ENCODE data around the gene TMEM135. TPM values are rescaled to one million over a fixed set of nuclear protein-coding genes. Genes with fewer than 3 reads are reported as not detected.
"Not testable (repeated sequence)": the region's sequence is repeated elsewhere in the genome, so short reads cannot be mapped to it uniquely, and the experiment has no call there.

Gene TMEM135
- total RNA-seq, 2 experiments from 2014 or later, result 25.5 to 26.0 TPM

DNA sequence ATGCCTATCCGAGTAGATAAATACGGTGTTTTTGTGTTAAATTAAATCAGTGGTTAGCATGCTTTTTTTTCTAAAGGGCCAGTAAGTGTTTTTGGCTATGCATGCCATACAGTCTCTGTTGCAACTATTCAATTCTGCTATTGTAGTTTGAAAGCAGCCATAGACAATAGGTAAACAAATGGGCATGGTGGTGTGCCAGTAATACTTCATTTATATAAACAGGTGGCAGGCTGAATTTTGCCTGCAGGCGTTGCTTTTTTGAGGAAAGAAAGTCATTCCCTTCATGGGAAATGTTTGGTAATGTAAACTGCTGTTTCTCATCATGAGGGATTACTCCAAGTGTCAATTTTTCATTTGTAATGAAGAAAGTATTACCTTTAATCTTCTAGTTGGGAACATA is 106.5 kb downstream of the TMEM135 start:
- intact Hi-C loops (cut with DNase I, micrococcal nuclease), result no loop called here
- H3K4me1 Mint-ChIP-seq, result peaks cover 28% of the 10 kb centered on the region
- no peak overlapping the region for H3K27ac Mint-ChIP-seq
- no peak overlapping the region for H3K4me3 Mint-ChIP-seq
- ChIA-PET CTCF (interaction anchor here (1.5 kb wide), 1 partner anchor 31 kb away, joined by 3 read pairs; no protein-coding TSS in a partner anchor), POLR2A (no interaction called here)
- no peak for ATAC-seq
- no peaks in the 10 kb centered on the region for H3K27me3 Mint-ChIP-seq
- peaks cover 6% of the 10 kb centered on the region for H3K9me3 Mint-ChIP-seq (ENCODE audit: low read depth)
- DNase-seq, result no peak
- H3K36me3 Mint-ChIP-seq (ENCODE audit: low read depth), result peaks cover 7% of the 10 kb centered on the region

DNA sequence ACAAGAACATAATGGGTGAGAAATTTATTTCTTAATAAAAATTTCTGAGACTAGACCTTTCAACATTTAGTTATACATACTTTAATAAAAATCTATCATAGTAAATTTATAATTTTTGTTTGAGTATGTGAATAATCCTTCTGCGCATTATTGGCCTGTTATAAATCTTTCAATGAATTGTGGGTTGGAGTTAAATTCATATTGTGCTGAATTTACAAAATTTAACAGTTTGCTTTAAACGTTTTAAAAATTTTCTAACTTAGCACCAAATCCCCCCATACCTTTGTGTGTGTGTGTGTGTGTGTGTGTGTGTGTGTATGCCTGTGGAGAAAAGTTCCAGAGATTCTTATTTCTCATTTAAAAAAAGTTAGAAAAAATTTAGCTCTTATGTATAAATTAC is 111.0 kb downstream of the TMEM135 start:
- ChIA-PET POLR2A (interaction anchor here (0.6 kb wide), 1 partner anchor 38 kb away, joined by 13 read pairs; no protein-coding TSS in a partner anchor), CTCF (interaction anchor here (1.1 kb wide), 1 partner anchor 15 kb away, joined by 4 read pairs; no protein-coding TSS in a partner anchor)
- Mint-ChIP-seq H3K4me3 (no peak overlapping the region), H3K36me3 (ENCODE audit: low read depth) (peaks cover 6% of the 10 kb centered on the region), H3K27ac (no peak overlapping the region), H3K4me1 (peaks cover 17% of the 10 kb centered on the region), H3K27me3 (no peaks in the 10 kb centered on the region), H3K9me3 (ENCODE audit: low read depth) (peaks cover 4% of the 10 kb centered on the region)
- intact Hi-C loops (cut with DNase I, micrococcal nuclease), result no loop called here
- ATAC-seq (no peak), DNase-seq (no peak)

DNA sequence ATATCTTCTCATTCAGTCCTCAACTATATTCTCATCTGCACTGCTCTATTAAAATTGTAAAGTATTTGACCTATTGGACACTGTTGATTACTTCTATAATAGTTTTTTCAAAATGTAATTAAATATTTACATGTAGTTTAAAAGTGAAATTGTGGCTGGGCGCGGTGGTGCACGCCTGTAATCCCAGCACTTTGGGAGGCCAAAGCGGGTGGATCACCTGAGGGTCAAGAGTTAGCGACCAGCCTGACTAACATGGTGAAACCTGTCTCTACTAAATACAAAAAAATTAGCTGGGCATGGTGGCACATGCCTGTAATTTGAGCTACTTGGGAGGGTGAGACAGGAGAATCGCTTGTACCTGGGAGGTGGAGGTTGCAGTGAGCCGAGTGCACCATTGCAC is 112.0 kb downstream of the TMEM135 start:
- H3K27ac Mint-ChIP-seq; ATAC-seq; H3K36me3 Mint-ChIP-seq (ENCODE audit: low read depth); DNase-seq; H3K27me3 Mint-ChIP-seq; POLR2A ChIA-PET; intact Hi-C loops (cut with DNase I, micrococcal nuclease); H3K4me3 Mint-ChIP-seq; H3K9me3 Mint-ChIP-seq (ENCODE audit: low read depth): not testable (repeated sequence)
- peaks cover 17% of the 10 kb centered on the region for H3K4me1 Mint-ChIP-seq
- CTCF ChIA-PET, result interaction anchor here (1.1 kb wide), 1 partner anchor 16 kb away, joined by 4 read pairs; no protein-coding TSS in a partner anchor

DNA sequence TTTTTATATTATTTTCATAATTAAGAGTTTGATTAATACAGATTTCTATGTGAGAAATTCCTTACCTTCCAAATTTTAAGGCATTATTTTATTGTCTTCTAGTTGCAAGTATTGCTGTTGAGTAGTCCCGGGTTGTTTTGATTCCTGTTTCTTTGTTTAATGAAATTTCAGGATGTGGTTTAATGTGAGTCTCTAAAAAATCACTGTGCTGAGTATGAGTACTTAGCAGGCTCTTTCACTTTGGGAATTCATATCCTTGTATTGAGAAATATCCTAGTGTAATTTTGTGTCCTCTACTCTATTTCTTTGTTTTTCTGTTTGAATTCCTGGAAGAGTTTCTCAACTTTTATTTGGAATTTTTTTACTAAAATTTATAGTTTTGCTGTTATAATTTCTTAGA is 113.2 kb downstream of the TMEM135 start:
- no peak for DNase-seq
- intact Hi-C loops (cut with DNase I, micrococcal nuclease), result no loop called here
- ATAC-seq, result no peak
- CTCF ChIA-PET, result no interaction called here
- no peak overlapping the region for H3K27ac Mint-ChIP-seq
- H3K9me3 Mint-ChIP-seq (ENCODE audit: low read depth), result peaks cover 5% of the 10 kb centered on the region
- POLR2A ChIA-PET, result no interaction called here
- no peaks in the 10 kb centered on the region for H3K27me3 Mint-ChIP-seq
- H3K4me1 Mint-ChIP-seq, result peaks cover 5% of the 10 kb centered on the region
- H3K4me3 Mint-ChIP-seq, result no peak overlapping the region
- peaks cover 6% of the 10 kb centered on the region for H3K36me3 Mint-ChIP-seq (ENCODE audit: low read depth)

DNA sequence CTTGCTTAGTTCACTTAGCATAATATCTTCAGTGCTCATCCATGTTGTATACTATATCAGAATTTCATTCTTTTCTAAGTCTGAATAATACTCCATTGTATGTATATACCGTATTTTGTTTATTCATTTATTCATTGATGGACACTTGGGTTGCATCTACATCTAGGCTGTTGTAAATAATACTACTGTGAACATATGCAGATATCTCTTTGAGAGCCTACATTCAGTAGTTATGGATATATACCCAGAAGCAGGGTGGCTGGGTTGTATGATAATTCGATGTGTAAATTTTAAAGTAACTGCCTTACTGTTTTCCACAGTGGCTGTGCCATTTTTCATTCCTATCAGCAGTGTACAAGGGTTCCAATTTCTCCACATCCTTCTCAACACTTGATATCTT is 116.5 kb downstream of the TMEM135 start:
- DNase-seq, result no peak
- Mint-ChIP-seq H3K4me1 (peaks cover 5% of the 10 kb centered on the region), H3K9me3 (ENCODE audit: low read depth) (peaks cover 4% of the 10 kb centered on the region), H3K27me3 (no peaks in the 10 kb centered on the region), H3K27ac (no peak overlapping the region), H3K36me3 (ENCODE audit: low read depth) (peaks cover 4% of the 10 kb centered on the region), H3K4me3 (no peak overlapping the region)
- intact Hi-C loops (cut with DNase I, micrococcal nuclease), result no loop called here
- no peak for ATAC-seq
- ChIA-PET POLR2A (no interaction called here), CTCF (no interaction called here)

DNA sequence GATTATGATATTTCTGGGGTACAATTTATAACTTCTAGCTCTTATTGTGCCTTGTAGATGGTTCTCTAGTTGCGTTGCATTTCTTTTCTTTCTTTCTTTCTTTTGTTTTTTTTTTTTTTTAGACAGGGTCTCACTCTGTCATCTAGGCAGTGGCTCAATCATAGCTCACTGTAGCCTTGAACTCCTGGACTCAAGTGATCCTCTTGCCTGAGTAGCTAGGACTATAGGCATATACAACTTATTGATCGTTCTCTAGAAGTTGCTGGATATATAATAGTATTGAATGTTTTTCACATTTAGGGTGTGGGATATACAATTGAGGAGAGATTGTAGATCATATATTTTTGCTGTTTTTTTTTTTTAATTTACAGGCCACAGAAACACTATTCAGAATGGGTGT is 119.2 kb downstream of the TMEM135 start:
- Mint-ChIP-seq H3K4me3 (no peak overlapping the region), H3K9me3 (ENCODE audit: low read depth) (peaks cover 2% of the 10 kb centered on the region), H3K4me1 (no peaks in the 10 kb centered on the region), H3K36me3 (ENCODE audit: low read depth) (peaks cover 5% of the 10 kb centered on the region), H3K27ac (no peak overlapping the region), H3K27me3 (no peaks in the 10 kb centered on the region)
- ChIA-PET CTCF (interaction anchor here (0.6 kb wide), 1 partner anchor 210 kb away, joined by 3 read pairs; no protein-coding TSS in a partner anchor), POLR2A (no interaction called here)
- intact Hi-C loops (cut with DNase I, micrococcal nuclease), result no loop called here
- ATAC-seq (no peak), DNase-seq (no peak)

DNA sequence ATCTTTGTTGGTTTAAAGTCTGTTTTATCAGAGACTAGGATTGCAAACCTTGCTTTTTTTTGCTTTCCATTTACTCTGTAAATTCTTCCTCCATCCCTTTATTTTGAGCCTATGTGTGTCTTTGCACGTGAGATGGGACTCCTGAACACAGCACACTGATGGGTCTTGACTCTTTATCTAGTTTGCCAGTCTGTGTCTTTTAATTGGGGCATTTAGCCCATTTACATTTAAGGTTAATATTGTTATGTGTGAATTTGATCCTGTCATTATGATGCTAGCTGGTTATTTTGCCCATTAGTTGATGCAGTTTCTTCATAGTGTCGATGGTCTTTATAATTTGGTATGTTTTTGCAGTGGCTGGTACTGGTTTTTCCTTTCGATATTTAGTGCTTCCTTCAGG is 131.3 kb downstream of the TMEM135 start:
- H3K4me1 Mint-ChIP-seq; intact Hi-C loops (cut with DNase I, micrococcal nuclease); H3K27me3 Mint-ChIP-seq; ATAC-seq; H3K27ac Mint-ChIP-seq; POLR2A ChIA-PET; DNase-seq; H3K4me3 Mint-ChIP-seq: not testable (repeated sequence)
- peaks cover 32% of the 10 kb centered on the region for H3K9me3 Mint-ChIP-seq (ENCODE audit: low read depth)
- peaks cover 39% of the 10 kb centered on the region for H3K36me3 Mint-ChIP-seq (ENCODE audit: low read depth)
- CTCF ChIA-PET, result interaction anchor here (0.7 kb wide), 1 partner anchor 300 kb away, joined by 3 read pairs; no protein-coding TSS in a partner anchor

DNA sequence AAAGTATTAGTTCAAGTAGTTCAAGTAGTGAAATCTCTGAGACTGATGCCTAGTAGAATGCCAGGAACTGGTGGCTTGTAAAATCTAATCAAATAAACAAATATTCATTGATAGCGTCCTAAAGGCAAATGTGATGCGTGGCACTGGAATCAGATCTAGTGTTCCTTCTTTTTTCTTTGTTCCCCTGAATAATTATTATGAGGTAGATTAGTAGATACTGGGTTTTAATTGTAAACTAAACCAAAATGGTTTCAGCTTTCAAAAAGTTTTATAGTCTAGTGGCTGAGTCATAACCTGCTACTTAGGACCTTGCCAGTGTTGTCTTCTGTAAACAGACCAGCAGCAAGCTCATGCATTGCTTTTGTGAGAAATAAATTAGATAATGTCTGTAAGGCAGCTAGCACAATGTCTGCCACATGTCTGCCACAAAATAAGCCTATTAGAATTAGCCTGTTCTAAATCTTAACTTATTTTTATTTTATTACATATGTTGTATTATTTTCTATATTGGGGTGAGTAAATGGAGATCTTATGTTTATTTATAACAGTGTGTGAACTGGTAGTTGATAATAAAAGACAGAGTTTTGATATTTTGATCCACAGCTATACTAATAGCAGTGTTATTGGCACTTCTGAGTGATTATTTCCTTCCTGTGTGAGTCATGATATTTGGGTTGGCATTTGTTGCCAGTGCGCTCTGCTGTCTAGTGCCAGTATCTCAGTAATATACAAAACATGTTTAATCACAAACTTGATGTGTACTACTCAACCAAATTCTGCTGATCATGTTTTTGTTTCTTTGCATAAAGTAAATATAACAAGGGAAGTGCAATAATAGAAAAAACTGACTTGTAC is 135.7 kb downstream of the TMEM135 start:
- Mint-ChIP-seq H3K9me3 (ENCODE audit: low read depth) (peaks cover 18% of the 10 kb centered on the region), H3K27me3 (no peaks in the 10 kb centered on the region), H3K4me3 (no peak overlapping the region), H3K27ac (no peak overlapping the region), H3K36me3 (ENCODE audit: low read depth) (peaks cover 30% of the 10 kb centered on the region), H3K4me1 (peaks cover 6% of the 10 kb centered on the region)
- CTCF ChIA-PET, result interaction anchor here (0.5 kb wide), 1 partner anchor 1069 kb away, joined by 3 read pairs; no protein-coding TSS in a partner anchor
- no peak for ATAC-seq
- no peak for DNase-seq
- intact Hi-C loops (cut with DNase I, micrococcal nuclease), result no loop called here
- POLR2A ChIA-PET, result no interaction called here

DNA sequence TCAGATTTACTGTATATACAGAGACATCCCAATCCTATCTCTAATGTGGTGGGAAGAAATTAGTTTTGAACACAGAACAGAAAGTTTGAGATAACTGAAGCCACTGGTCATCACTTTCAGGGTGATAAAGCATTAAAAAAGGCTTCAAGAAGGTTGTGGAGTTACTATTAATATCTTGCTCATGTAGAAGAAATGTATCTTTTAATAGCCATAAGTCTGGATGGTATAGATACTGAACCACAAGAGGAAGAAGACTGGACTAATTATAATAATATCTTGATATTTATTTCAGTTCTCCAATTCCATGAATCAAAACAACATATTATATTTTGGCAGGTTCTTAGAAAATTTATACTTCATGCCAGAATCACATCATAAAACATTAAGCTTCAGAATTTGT is 137.1 kb downstream of the TMEM135 start:
- Mint-ChIP-seq H3K4me3 (no peak overlapping the region), H3K27ac (no peak overlapping the region), H3K4me1 (peaks cover 6% of the 10 kb centered on the region), H3K27me3 (no peaks in the 10 kb centered on the region), H3K36me3 (ENCODE audit: low read depth) (peaks cover 30% of the 10 kb centered on the region), H3K9me3 (ENCODE audit: low read depth) (peaks cover 10% of the 10 kb centered on the region)
- intact Hi-C loops (cut with DNase I, micrococcal nuclease), result no loop called here
- POLR2A ChIA-PET, result no interaction called here
- no peak for DNase-seq
- no peak for ATAC-seq
- CTCF ChIA-PET, result interaction anchor here (1.6 kb wide), 1 partner anchor 30 kb away, joined by 3 read pairs; no protein-coding TSS in a partner anchor

DNA sequence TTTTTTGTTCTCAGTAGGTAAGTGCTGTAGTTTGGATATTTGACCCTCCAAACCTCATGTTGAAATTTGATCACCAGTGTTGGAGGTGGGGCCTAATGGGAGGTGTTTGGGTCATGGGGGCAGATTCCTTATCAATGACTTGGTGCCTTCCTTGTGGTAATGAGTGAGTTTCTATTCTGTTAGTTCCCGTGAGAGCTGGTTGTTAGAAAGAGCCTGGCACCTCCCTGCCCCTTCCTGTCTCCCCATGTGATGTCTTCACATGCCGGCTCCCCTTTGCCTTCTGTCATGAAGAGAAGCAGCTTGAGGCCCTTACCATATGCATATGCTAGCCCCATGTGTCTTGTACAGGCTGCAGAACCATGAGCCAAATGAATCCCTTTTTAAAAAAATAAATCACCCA is 138.3 kb downstream of the TMEM135 start:
- DNase-seq, result no peak
- ChIA-PET POLR2A (no interaction called here), CTCF (interaction anchor here (1.6 kb wide), 1 partner anchor 31 kb away, joined by 3 read pairs; no protein-coding TSS in a partner anchor)
- Mint-ChIP-seq H3K36me3 (ENCODE audit: low read depth) (peaks cover 31% of the 10 kb centered on the region), H3K4me1 (peaks cover 6% of the 10 kb centered on the region), H3K27ac (no peak overlapping the region), H3K27me3 (no peaks in the 10 kb centered on the region), H3K9me3 (ENCODE audit: low read depth) (peaks cover 8% of the 10 kb centered on the region), H3K4me3 (no peak overlapping the region)
- intact Hi-C loops (cut with DNase I, micrococcal nuclease), result no loop called here
- no peak for ATAC-seq

DNA sequence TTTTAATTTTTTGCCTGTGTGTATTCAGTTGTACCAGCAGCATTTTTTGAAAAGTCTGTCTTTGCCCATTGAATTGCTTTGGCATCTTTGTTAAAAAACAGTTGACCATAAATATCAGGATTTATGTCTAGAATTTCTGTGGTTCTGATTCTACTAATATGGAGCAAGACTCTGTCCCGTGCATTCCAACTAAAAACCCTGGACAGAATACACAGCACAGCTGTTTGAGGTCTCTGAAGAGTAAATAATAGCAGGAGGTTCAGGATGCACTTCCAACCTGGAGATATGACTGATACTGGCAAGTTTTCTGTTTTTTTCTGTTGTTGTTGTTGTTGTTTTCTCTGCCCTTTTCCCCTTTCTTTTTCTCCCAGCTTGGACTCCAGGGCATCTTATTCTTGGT is 141.9 kb downstream of the TMEM135 start:
- DNase-seq, result no peak
- H3K9me3 Mint-ChIP-seq (ENCODE audit: low read depth), result peaks cover 8% of the 10 kb centered on the region
- ChIA-PET CTCF (interaction anchor here (0.7 kb wide), 1 partner anchor 11 kb away, joined by 3 read pairs; no protein-coding TSS in a partner anchor), POLR2A (no interaction called here)
- intact Hi-C loops (cut with DNase I, micrococcal nuclease), result no loop called here
- H3K4me1 Mint-ChIP-seq, result no peaks in the 10 kb centered on the region
- H3K27ac Mint-ChIP-seq, result no peak overlapping the region
- no peaks in the 10 kb centered on the region for H3K27me3 Mint-ChIP-seq
- H3K36me3 Mint-ChIP-seq (ENCODE audit: low read depth), result peaks cover 31% of the 10 kb centered on the region
- ATAC-seq, result no peak
- no peak overlapping the region for H3K4me3 Mint-ChIP-seq

DNA sequence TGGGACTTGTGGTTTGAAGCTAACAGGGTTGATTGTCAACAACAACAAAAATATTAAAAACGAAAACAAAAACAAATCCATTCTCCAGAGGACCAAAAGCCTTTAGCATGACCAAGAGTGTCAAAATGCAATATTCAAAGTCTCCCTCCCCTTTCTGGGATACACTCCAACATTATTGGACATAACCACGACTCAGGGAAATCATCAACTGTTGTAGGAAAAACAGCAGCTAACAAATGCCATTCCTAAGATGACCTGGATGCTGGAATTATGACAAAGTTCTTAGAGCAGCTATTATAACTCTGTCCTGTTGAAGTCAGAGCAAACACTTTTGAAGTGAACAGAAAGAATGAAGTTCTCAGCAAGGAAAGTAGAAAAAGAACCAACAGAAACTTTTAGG is 143.0 kb downstream of the TMEM135 start:
- Mint-ChIP-seq H3K4me1 (no peaks in the 10 kb centered on the region), H3K27ac (no peak overlapping the region), H3K9me3 (ENCODE audit: low read depth) (peaks cover 8% of the 10 kb centered on the region), H3K4me3 (no peak overlapping the region), H3K36me3 (ENCODE audit: low read depth) (peaks cover 31% of the 10 kb centered on the region), H3K27me3 (no peaks in the 10 kb centered on the region)
- CTCF ChIA-PET, result interaction anchor here (0.6 kb wide), 1 partner anchor 118 kb away, joined by 3 read pairs; no protein-coding TSS in a partner anchor
- ATAC-seq (no peak), DNase-seq (no peak)
- intact Hi-C loops (cut with DNase I, micrococcal nuclease), result no loop called here
- POLR2A ChIA-PET, result no interaction called here
